HG03342 (cell line): ENCODE results near the gene ATG13.
"Not testable (repeated sequence)": the region's sequence is repeated elsewhere in the genome, so short reads cannot be mapped to it uniquely, and the experiment has no call there.

Source experiments
- ATAC-seq: cut with Tn5 transposase; IDR thresholded peaks from one replicate; pipeline ENCODE4 v1.9.1; 2021; ENCODE audit warnings: mild to moderate bottlenecking, moderate library complexity; ENCODE audit not compliant: unreplicated experiment

Gene ATG13

DNA sequence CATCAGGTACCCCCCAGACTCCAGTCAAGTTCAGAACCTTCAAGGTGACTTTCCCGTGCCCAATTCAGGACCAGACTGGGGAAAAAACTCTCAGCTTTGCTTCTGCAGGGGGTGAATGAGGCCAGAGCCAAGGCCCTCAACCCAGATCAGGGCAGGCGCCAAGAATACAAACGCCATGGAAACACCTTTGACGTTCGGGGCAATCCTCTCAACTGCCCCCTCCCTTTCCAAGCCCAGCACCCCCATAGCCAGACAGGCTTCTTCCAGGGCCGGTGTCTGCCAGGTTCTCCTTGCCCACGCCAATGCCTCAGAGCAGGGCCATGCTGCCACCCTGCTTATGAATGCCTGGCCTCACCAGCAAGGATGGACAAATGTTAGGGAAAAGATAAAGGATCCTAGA lies 77.3 kb downstream of the ATG13 start:
- ATAC-seq = no peak

DNA sequence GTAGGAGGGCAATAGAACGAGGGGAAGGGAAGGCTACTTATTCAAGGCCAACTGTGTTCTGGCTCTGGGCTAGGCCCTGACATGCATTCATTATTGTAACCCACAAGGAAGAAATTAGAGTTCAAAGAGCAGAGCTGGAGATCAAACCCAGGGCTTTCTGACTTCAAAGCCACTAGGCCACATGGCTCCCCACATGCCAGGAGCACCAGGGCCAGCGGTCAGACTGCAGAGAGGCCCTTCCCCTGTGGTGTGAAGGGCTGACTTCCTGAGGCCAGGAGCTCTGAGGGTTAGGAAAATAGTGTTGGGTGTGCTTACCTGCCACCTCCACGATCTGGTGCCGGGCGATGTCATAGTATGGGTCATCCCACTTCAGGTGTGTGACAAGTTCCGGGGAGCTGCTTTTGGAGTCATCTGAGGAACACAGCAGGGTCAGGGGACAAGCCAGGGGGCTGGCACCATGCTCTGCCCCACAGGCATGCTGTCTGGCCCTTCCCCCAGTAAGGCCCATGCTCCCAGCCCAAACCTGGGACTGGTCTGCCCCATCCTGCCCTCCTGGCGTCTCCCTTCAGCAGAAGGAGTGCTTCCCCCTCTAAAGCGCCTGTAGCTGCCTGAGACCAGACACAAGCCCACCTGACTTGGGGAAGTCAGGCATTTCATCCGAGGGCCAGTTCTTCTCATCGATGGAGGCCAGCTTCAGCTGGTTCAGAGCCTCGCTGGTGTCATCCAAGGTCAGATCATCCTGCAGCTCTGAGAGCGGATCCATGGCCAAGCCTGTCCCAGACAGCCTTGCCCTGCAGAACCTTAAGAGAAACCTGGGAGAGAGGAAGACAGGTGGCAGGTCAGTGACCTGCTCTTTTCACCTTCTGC lies 78.2 kb downstream of the ATG13 start:
- ATAC-seq = no peak

DNA sequence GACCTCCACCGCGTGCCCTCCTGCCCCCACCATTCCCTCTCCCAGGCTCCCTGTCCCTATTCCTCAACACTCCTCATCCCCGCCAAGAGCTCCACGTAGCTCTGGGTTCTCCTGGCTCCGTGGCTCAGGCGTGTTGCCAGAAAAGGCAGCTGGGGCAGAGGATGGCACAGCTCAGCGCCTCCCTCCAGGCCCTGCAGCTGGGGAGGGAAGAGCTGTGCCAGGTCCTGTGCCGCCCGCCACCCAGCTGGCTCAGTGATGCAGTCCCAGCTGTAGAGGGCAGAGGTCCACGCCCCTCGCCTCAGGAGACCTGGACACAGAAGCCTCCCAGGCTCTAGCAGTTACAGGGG lies 78.8 kb downstream of the ATG13 start:
- no peak for ATAC-seq

DNA sequence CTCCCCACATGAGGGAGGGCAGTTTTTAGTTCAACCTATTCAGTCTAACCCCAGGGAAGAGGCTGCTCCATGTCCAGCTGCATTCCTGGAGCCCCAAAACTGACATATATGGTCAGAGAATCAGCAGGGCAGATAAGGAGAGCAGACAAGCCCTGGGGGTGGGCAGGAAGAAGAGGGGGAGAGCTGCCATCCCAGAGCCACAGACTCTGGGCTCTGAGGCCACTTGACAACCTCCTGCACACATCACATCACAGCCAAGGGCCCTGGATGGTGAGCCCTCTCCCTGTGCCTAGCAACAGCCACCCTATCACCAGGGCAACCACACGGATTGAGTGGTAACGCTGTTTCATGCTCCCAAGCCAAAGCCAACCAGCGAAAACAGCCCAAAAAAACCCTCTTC lies 80.0 kb downstream of the ATG13 start:
- ATAC-seq = no peak

DNA sequence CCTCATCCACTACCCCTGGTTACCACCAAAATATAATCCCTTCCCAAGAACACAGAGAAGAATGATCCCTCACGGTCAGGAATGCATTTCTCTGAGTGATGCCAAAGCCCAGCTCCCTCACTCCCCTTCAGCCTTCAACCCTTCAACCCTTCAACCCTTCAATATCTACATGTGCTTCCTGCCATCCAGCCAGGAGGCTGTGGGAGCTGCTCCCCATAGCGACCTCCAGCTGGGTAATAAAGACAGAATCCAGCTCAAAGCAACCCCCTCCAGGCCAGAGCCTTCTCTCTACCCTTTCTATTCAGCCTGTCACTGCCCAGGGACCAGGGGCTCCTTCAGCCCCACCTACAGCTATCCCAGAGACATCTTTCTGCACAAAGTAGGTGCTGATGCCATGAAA lies 80.4 kb downstream of the ATG13 start:
- ATAC-seq = no peak

DNA sequence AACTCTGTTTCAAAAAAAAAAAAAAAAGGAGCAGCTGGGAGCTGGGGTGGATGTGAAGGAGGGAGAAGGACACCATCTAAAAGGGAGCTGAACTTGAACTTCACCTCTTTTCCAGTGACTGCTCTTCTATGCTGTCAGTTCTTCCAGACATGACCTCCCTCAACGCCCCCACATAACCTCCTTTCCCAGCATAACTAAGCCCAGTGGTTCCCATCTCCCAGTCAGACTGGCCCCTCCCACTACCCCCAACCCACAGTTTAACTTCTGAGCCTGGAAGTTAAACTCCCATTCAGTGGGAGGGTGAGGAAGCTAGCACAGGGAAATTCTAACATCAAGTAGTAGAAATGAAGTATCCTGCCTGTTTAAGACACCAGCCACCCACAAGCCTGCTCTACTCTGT lies 81.2 kb downstream of the ATG13 start:
- ATAC-seq = no peak

DNA sequence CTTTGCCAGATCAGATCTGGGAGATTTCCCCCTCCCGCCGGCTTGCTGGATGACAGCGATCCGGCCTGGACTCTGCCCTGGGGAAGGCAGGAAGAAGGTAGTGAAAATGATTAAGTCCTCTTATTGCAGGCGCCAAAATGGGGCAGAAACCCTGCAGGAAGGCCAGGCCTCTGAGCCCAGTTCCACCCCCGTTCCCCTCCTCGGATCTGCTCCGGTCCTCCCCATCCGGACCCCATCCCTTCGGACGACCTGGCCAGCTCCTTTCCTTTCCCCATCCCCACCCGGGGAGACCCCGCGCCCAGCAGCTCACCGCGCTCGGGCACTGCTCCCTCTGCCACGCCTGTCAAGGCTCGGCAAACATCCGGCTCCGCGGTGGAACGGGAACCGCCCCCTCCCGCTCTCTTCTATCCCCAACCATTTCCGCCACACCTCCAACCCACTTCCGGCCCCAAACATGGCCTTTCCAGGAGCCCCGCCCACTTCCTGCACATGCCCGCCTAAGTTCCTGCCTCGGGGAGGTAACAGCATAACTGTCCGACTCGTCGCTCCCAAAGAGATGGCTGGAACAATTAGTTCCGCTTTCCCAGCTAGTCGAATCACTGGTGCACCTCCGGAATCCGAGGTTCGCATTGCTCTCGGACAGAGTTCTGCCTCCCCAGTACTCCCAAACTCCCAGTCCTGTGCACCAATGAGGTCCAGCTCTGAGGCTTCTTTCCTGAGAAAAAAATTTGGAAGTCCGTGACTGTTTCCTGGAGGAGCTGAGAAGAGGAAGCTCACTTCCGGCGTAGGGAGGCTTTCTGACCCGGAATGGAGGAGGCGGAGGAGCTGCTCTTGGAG lies 83.1 kb downstream of the ATG13 start, which contains the start of the genes ARHGAP1 and ZNF408:
Gene ARHGAP1 (minus strand): TSS at position 379 of the 837 bp plus-strand sequence. CDS start 4,512 bp downstream, outside the sequence.
Gene ZNF408 (plus strand): TSS at position 791 of the 837 bp plus-strand sequence. CDS start 17 bp downstream, at position 808.
- peak; percentile 83 for ATAC-seq

DNA sequence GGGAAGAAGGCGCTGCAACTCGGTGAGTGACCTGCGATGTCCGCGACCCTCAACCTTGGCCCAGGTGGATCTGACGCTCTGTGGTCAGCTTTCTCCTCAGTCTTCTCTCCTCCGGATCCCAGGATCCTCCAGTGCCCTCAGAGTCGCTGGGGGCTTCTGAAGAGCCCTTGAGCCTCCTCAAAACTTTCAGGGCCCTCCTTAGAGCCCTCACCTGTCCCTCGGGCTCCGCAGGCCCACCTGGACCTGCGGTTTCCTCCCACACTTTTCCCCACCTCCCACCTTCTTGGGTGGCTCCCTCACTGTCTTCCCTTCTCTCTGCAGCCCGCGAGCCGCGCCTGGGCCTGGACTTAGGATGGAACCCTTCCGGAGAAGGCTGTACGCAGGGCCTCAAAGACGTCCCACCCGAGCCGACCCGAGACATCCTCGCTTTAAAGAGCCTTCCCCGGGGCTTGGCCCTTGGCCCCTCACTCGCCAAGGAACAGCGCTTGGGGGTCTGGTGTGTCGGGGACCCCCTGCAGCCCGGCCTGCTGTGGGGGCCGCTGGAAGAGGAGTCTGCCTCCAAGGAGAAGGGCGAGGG lies 83.8 kb downstream of the ATG13 start:
- no peak for ATAC-seq

DNA sequence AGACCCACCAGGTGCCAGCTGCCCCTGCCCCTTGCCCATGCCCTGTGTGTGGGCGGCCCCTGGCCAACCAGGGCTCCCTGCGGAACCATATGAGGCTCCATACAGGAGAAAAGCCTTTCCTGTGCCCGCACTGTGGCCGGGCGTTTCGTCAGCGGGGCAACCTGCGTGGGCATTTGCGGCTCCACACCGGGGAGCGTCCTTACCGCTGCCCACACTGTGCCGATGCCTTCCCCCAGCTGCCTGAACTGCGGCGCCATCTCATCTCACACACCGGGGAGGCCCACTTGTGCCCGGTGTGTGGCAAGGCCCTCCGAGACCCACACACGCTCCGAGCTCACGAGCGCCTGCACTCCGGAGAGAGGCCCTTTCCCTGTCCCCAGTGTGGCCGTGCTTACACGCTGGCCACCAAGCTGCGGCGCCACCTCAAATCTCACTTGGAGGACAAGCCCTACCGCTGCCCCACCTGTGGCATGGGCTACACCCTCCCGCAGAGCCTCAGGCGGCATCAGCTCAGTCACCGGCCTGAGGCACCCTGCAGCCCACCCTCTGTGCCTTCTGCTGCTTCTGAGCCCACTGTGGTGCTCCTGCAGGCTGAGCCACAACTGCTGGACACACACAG lies 87.8 kb downstream of the ATG13 start:
- ATAC-seq = no peak

DNA sequence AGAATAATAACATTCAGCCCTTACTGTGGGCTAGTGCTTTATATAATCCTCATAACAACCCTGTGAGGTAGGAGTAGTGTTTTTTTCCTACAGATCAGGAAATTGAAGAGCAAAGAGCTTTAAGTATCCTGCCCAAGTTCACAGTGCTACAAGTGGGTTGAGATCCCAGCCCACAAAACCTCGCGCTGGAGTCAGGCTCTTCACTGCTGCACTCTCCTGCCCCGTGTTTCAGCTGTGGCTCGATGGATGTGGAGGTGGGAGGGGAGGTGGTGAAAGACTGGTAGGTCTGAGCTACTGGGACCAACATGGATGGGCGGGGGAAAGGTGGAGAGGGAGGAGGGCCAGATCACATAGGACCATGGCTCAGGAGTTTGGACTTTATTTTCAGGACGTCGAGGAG lies 89.5 kb downstream of the ATG13 start:
- ATAC-seq = no peak

DNA sequence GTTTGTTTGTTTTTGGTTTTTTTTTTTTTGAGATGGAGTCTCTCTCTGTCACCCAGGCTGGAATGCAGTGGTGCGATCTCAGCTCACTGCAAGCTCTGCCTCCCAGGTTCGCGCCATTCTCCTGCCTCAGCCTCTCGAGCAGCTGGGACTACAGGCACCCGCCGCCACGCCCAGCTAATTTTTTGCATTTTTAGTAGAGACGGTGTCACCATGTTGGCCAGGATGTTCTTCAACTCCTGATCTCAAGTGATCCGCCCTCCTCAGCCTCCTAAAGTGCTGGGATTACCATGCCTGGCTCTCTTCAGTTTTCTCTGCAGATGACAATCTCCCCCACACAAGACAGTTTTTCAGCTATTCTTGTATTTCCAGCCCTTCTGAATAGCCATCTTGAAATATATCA lies 92.0 kb downstream of the ATG13 start:
- not testable (repeated sequence) for ATAC-seq

DNA sequence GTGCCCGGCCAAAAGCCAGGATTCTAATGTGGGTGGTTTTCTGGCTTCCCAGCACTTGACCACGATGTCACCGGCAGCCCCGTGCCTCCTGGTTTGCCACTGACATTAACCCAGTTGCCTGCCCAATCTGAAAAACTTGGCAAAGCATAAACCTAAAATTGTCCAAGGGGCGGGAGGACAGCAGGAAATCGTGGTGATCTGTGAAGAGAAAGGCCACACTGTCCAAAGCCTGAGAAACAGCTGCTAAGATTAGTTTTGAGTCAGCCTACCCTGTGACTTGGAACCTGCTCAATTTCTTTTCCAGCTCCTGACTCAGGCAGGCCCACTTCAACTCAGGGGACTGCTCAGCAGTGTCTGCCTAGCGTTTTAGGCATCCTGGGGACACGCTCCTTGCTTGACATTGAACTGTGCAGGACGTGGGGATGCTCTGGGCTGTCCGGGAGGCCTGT lies 93.5 kb downstream of the ATG13 start:
- no peak for ATAC-seq

DNA sequence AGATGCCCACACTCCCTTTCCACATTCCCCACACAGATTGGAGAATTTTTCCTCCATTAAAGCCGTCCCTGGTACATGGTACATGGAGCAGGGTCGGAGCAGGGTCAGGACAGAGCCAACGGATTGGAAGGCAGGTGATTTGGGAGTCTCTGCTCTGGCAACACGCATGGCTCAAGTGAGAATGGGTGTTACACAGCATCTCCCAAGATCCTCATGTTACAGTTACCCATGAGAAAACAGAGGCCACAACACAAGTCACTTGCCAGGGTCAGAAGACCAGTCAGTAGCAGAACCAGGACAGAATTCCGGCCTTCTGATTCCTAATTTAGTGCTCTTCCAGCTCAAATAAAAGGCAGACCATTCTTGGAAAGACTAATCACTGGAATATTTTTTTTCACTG lies 94.0 kb downstream of the ATG13 start:
- no peak for ATAC-seq

DNA sequence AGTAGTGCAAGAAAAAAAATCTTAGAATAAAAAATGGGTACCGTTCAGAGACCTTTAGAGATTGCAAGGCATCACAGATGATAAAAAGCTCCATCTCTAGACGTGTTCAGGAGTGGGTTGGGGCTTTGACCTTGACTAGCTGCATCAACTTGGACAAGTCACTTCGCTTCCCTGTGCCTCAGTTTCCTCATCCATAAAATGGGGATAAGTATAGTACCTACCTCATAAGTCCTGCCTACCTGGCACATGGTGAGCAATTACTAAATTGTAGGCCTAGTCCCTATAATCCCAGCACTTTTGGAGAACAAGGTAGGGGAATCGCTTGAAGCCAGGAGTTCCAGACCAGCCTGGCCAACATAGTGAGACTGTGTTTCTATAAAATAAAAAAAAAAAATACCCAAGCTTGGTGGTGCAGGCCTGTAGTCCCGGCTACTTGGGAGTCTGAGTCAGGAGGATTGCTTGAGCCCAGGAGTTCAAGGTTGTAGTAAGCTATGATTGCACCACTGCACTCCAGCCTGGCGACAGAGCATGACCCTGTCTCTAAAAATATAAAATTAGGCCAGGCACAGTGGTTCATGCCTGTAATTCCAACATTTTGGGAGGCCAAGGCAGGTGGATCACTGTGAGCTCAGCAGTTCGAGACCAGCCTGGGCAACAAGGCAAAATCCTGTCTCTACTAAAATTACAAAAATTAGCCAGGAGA lies 95.7 kb downstream of the ATG13 start:
- no peak for ATAC-seq

DNA sequence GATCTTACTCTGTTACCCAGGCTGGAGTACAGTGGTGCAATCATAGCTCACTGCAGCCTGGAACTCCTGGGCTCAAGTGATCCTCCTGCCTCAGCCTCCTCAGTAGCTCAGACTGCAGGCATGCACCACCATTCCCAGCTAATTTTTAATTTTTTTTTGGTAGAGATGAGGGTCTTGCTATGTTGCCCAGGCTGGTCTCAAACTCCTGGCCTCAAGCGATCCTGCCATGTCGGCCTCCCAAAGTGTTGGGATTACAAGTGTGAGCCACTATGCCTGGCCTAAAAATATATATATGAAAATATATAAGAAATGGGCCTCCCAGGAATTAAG lies 100.4 kb downstream of the ATG13 start:
- ATAC-seq = not testable (repeated sequence)

DNA sequence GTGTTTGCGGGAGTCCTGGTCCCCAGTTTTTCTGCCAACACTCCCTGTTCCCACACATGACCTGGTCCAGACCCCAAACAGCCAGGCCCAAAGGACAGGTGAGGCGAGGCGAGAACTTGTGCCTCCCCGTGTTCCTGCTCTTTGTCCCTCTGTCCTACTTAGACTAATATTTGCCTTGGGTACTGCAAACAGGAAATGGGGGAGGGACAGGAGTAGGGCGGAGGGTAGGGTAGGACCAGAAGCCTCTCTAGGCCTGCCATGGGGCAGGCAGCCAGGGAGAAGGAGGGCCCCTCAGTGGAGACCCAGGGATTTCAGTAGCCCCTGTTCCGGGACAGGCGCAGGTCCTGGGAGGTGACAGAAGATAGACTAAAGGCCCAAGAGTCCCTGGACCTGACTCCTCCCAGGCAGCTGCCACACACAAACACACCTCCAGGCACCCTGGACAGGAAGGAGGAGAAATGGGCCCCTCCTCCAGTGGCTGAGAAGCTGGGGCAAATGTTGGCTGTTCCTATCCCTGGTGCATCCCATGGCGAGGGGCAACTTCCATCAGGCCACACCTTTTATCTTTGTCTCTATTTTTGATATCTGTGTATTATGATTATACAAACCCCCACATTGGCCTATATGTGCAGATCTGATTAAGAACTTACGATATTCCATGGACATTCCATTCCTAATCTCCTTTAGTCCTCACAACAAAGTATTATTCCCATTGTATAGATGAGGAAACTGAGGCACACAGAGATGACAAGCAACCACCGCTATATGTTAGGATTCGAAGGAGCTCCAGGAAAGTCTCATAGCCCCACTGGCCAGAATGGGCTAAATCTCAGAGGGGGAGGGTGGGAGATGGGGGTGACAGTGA lies 101.0 kb downstream of the ATG13 start:
- ATAC-seq = no peak

DNA sequence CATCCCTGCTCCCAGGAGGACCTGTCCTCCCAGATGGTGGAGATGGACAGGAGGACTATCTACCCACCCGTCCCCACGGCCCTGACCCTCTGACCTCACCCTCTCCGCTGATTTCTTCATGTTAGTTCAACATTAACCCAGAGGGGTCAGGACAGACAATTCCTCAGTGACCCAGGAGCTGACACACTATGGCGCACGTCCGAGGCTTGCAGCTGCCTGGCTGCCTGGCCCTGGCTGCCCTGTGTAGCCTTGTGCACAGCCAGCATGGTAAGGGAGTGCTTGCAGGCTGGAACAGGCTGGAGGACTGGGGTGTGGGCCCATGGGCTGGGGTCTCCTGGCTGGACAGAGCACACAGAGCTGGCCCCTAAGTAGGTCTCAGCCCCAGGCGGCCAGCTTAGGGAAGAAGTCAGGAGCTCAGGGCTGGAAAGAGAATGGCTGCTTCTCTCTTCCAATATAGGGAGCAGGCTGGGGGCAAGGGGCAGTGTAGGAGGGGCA lies 101.7 kb downstream of the ATG13 start, which contains the start of gene F2:
Gene F2 (plus strand): TSS at position 166 of the 495 bp plus-strand sequence. CDS start 23 bp downstream, at position 189.
- ATAC-seq = no peak

DNA sequence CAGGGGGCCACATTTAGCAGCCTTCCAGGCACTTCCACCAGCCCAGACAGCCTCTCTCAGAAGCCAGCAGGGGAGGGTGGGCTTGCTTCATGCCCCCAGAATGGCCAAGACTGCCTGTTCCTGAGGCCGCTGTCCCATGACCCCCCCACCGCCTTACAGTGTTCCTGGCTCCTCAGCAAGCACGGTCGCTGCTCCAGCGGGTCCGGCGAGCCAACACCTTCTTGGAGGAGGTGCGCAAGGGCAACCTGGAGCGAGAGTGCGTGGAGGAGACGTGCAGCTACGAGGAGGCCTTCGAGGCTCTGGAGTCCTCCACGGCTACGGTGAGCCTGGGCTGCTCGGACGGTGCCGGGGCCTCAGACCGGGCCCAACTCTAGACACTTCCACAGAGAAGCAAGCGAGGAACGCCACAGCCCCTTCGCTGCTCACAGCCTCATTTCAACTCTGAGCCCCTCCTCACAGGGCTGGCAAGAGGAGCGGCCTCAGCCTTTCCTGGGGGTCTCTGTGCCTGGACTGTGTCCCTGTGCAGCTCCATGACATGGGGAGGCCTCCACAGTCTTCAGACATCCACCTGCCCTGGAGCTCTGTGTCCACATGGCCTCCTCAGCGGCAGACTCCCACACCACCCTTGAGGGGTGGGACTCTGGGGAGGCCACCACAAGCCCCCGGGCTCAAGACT lies 102.3 kb downstream of the ATG13 start:
- ATAC-seq = no peak

DNA sequence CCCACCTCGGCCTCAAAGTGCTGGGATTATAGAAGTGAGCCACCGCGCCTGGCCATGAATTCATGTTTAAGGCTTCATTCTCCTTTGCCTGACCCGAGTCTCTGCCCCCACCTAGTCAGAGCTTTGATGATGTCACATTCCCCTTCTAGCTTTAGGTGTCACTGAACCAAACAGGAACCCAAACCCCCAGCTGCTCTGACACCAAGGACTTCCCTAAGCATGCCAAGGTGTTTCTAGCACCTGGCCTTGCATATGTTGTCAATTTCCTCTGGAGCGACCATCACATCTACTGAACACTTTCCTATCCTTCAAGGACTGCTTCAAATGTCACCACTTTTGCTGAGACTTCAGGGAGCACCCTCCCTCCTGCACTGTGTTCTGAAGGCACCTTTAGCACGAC lies 103.9 kb downstream of the ATG13 start:
- no peak for ATAC-seq
